GM23338 (cell line): Measurements from ENCODE around the gene YPEL4. TPM values are rescaled to one million over a fixed set of nuclear protein-coding genes. Genes with fewer than 3 reads are reported as not detected.

Experiments
- ATAC-seq: fragments of 200-7000 bp; cut with Tn5 transposase; 3 replicates; pipeline ENCODE4 v1.9.1; 2020
- DNase-seq: peaks from one replicate; pipeline ENCODE4 v3.0.0-alpha.2; 2015; ENCODE audit warnings: low spot score
- H2AFZ ChIP-seq: fragments of 200-600 bp; sonication (generic); 2 replicates; pipeline ENCODE4 v1.8.0; 2016; ENCODE audit warnings: antibody characterized with exemption, mild to moderate bottlenecking, moderate library complexity
- H3F3A ChIP-seq: fragments of 200-600 bp; sonication (generic); replicated peaks from 2 replicates; pipeline ENCODE4 v1.8.0; 2017; ENCODE audit warnings: antibody characterized with exemption, mixed run types, low read depth
- H3K27ac ChIP-seq: fragments of 200-600 bp; sonication (generic); 2 replicates; pipeline ENCODE4 v1.6.1; 2016; ENCODE audit warnings: low read depth
- H3K27me3 ChIP-seq: fragments of 200-600 bp; sonication (generic); 2 replicates; pipeline ENCODE4 v1.8.0; 2016; ENCODE audit warnings: mild to moderate bottlenecking, mixed run types, moderate library complexity; ENCODE audit not compliant: insufficient read depth
- H3K36me3 ChIP-seq: fragments of 200-600 bp; sonication (generic); 2 replicates; pipeline ENCODE4 v1.8.0; 2016; ENCODE audit warnings: mild to moderate bottlenecking; ENCODE audit not compliant: insufficient read depth
- H3K4me1 ChIP-seq: fragments of 200-600 bp; sonication (generic); 2 replicates; pipeline ENCODE4 v1.8.0; 2016; ENCODE audit warnings: mild to moderate bottlenecking, moderate library complexity; ENCODE audit not compliant: insufficient read depth
- H3K4me2 ChIP-seq: fragments of 200-600 bp; sonication (generic); 2 replicates; pipeline ENCODE4 v1.7.1; 2017; ENCODE audit warnings: mixed run types
- H3K4me3 ChIP-seq: fragments of 200-600 bp; sonication (generic); 2 replicates; pipeline ENCODE4 v1.6.1; 2016; ENCODE audit warnings: mixed run types
- H3K79me2 ChIP-seq: fragments of 200-600 bp; sonication (generic); replicated peaks from 2 replicates; pipeline ENCODE4 v1.8.0; 2017; ENCODE audit warnings: mild to moderate bottlenecking; ENCODE audit not compliant: insufficient read depth
- H3K9me2 ChIP-seq: fragments of 200-600 bp; sonication (generic); 2 replicates; pipeline ENCODE4 v1.8.0; 2017; ENCODE audit not compliant: insufficient read depth
- H4K20me1 ChIP-seq: fragments of 200-600 bp; sonication (generic); replicated peaks from 2 replicates; pipeline ENCODE4 v1.8.0; 2017; ENCODE audit warnings: mild to moderate bottlenecking; ENCODE audit not compliant: insufficient read depth
- H3K27ac Mint-ChIP-seq: 2 replicates; pipeline ENCODE4 v1.8.0; 2020; ENCODE audit warnings: inconsistent platforms, mild to moderate bottlenecking, moderate library complexity, mixed read lengths
- H3K27me3 Mint-ChIP-seq: 3 replicates; pipeline ENCODE4 v1.8.0; 2022; ENCODE audit warnings: low read depth, mild to moderate bottlenecking, moderate library complexity, mixed read lengths, inconsistent platforms; ENCODE audit not compliant: insufficient read depth, poor library complexity
- H3K36me3 Mint-ChIP-seq: 3 replicates; pipeline ENCODE4 v1.8.0; 2021; ENCODE audit warnings: low read depth, mild to moderate bottlenecking, inconsistent platforms, moderate library complexity, mixed read lengths
- H3K4me1 Mint-ChIP-seq: 3 replicates; pipeline ENCODE4 v1.8.0; 2020; ENCODE audit warnings: mild to moderate bottlenecking, inconsistent platforms, mixed read lengths
- H3K4me3 Mint-ChIP-seq: 3 replicates; pipeline ENCODE4 v1.8.0; 2021; ENCODE audit warnings: moderate library complexity, mild to moderate bottlenecking, inconsistent platforms, mixed read lengths
- H3K9me3 Mint-ChIP-seq: 3 replicates; pipeline ENCODE4 v1.8.0; 2020; ENCODE audit warnings: moderate library complexity, mild to moderate bottlenecking, inconsistent platforms, mixed read lengths
- CREB1 ChIP-seq: fragments of 250-450 bp; sonication (Bioruptor Pico); IDR thresholded peaks from 2 replicates; pipeline ENCODE4 v1.5.0; 2020; ENCODE audit warnings: low read depth, mild to moderate bottlenecking, moderate library complexity
- EZH2phosphoT487 ChIP-seq: fragments of 200-600 bp; sonication (generic); IDR thresholded peaks from one replicate; pipeline ENCODE4 v1.8.1; 2018; ENCODE audit warnings: antibody characterized with exemption; ENCODE audit not compliant: unreplicated experiment
- JUNB ChIP-seq: IDR thresholded peaks from one replicate; pipeline ENCODE4 v1.6.1; 2016; ENCODE audit warnings: antibody characterized with exemption; ENCODE audit not compliant: unreplicated experiment
- NANOG ChIP-seq: IDR thresholded peaks from 2 replicates; pipeline ENCODE4 v1.6.1; 2016; ENCODE audit warnings: antibody characterized with exemption, borderline replicate concordance
- POLR2AphosphoS5 ChIP-seq: IDR thresholded peaks from 2 replicates; pipeline ENCODE4 v1.6.1; 2016; ENCODE audit warnings: antibody characterized with exemption, low read depth
- STAT1 ChIP-seq: IDR thresholded peaks from one replicate; pipeline ENCODE4 v1.6.1; 2016; ENCODE audit warnings: antibody characterized with exemption; ENCODE audit not compliant: unreplicated experiment
- ZNF114 ChIP-seq: fragments of 250-450 bp; sonication (Bioruptor Pico); IDR thresholded peaks from 2 replicates; pipeline ENCODE4 v1.5.0; 2020; ENCODE audit warnings: mild to moderate bottlenecking, moderate library complexity
- ZNF331 ChIP-seq: fragments of 250-450 bp; sonication (Bioruptor Pico); IDR thresholded peaks from 2 replicates; pipeline ENCODE4 v1.5.0; 2020; ENCODE audit warnings: low read depth, mild to moderate bottlenecking, moderate library complexity
- polyA plus RNA-seq: library from polyadenylated mRNA; unstranded; fragments of >200 nt; fragmentation: Nextera tagmentation; extraction: Ambion mirVana; gene quantifications from 2 replicates; pipeline ENCODE4 v1.2.1, GENCODE V29; 2016
- total RNA-seq: library from RNA; depleted of rRNA; stranded (reverse); fragments of >200 nt; shearing (Covaris generic); gene quantifications from 2 replicates; pipeline ENCODE4 v1.2.3, GENCODE V29; 2014
- TF ChIP-seq, protein P1 (sequence below), 2 experiments: fragments of 200-600 bp in 1 of 2; sonication (generic) in 1 of 2; conservative IDR thresholded peaks; 2 replicates each; pipeline versions ENCODE4 v1.5.1 to v1.6.1; 2016 to 2017; ENCODE audit warnings: antibody characterized with exemption in 2 of 2, low read depth in 2 of 2, mild to moderate bottlenecking in 2 of 2, moderate library complexity in 1 of 2
- TF ChIP-seq, protein P2 (sequence below): IDR thresholded peaks from 2 replicates; pipeline ENCODE4 v1.6.1; 2016; ENCODE audit warnings: antibody characterized with exemption

YPEL4 gene
- total and polyA plus RNA-seq, 2 experiments from 2014 or later = 1.1 TPM; not detected in 1

DNA sequence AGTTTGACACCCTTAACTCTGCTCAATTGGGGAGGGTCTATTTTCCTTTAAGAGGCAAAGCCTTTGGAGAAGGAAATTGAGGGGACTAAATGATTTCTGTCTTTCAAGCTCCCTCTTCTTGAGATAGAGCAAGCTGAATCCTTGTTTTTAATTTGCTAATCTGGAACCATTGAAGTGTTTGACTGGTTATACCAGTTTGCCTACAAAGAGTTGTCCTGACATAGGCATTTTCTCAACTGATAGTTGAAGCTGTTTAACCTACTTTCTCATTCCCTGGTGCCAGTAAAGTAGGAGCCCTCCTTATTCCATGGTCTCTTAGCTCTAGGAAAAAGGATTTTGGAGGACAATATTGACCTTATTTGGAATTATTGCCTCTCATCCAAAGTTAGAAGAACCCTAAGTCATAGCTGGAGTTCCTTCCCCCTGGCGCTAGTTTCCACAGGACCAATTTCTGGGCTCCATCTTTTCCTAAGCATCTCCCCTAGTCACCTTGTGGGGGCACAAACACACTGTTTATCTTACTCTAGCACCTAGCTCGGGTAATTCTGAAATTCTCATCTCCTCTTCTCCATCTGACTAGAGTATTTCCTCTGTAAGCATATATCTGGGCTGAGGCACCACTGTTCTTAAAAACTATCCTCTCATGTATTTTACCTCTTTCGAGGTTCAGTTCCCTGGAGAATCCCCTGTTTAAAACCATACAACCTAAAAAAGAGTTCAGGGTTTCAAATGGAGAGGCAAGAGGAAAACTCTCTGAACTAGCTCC, 25.6 kb upstream of the YPEL4 start:
- Mint-ChIP-seq H3K27ac (peak overlapping the region; percentile 70), H3K4me3 (no peak overlapping the region), H3K27me3 (no peaks in the 10 kb centered on the region), H3K4me1 (peaks cover 38% of the 10 kb centered on the region), H3K9me3 (no peaks in the 10 kb centered on the region), H3K36me3 (peaks cover 47% of the 10 kb centered on the region)
- TF ChIP-seq, protein P1, sequence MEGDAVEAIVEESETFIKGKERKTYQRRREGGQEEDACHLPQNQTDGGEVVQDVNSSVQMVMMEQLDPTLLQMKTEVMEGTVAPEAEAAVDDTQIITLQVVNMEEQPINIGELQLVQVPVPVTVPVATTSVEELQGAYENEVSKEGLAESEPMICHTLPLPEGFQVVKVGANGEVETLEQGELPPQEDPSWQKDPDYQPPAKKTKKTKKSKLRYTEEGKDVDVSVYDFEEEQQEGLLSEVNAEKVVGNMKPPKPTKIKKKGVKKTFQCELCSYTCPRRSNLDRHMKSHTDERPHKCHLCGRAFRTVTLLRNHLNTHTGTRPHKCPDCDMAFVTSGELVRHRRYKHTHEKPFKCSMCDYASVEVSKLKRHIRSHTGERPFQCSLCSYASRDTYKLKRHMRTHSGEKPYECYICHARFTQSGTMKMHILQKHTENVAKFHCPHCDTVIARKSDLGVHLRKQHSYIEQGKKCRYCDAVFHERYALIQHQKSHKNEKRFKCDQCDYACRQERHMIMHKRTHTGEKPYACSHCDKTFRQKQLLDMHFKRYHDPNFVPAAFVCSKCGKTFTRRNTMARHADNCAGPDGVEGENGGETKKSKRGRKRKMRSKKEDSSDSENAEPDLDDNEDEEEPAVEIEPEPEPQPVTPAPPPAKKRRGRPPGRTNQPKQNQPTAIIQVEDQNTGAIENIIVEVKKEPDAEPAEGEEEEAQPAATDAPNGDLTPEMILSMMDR (conservative IDR thresholded peaks at IDR 0.05; ENCODE audit: low read depth in 2 of 2) = peak; percentile 17 to 18; a peak in 1 of 4 replicates
- no peak for TF ChIP-seq STAT1
- TF ChIP-seq ZNF331 (CRISPR knock-in tag) = no peak
- TF ChIP-seq CREB1 (CRISPR knock-in tag) = no peak
- TF ChIP-seq, protein P2, sequence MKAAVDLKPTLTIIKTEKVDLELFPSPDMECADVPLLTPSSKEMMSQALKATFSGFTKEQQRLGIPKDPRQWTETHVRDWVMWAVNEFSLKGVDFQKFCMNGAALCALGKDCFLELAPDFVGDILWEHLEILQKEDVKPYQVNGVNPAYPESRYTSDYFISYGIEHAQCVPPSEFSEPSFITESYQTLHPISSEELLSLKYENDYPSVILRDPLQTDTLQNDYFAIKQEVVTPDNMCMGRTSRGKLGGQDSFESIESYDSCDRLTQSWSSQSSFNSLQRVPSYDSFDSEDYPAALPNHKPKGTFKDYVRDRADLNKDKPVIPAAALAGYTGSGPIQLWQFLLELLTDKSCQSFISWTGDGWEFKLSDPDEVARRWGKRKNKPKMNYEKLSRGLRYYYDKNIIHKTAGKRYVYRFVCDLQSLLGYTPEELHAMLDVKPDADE = no peak
- no peak for TF ChIP-seq ZNF114 (CRISPR knock-in tag)
- TF ChIP-seq NANOG = no peak
- no peak for TF ChIP-seq EZH2phosphoT487
- TF ChIP-seq POLR2AphosphoS5 = no peak
- peaks cover 27% of the 10 kb centered on the region for H3K36me3 ChIP-seq
- H3K4me3 ChIP-seq = no peak overlapping the region
- H3K79me2 ChIP-seq = peaks cover 95% of the 10 kb centered on the region
- H3K9me2 ChIP-seq = no peaks in the 10 kb centered on the region
- no peak overlapping the region for H2AFZ ChIP-seq
- H3K27me3 ChIP-seq = no peaks in the 10 kb centered on the region
- H3F3A ChIP-seq = no peaks in the 10 kb centered on the region; the same call in 1 of the 2 replicates
- H3K4me2 ChIP-seq = 0 out of 2 replicates have a peak overlapping the region, but pooled peaks have one; percentile 54
- H3K4me1 ChIP-seq = peaks cover 20% of the 10 kb centered on the region
- H3K27ac ChIP-seq = peak overlapping the region; percentile 75
- DNase-seq = no peak
- no peak; the same call in 2 of the 3 replicates for ATAC-seq
- peaks cover 10% of the 10 kb centered on the region for H4K20me1 ChIP-seq

DNA sequence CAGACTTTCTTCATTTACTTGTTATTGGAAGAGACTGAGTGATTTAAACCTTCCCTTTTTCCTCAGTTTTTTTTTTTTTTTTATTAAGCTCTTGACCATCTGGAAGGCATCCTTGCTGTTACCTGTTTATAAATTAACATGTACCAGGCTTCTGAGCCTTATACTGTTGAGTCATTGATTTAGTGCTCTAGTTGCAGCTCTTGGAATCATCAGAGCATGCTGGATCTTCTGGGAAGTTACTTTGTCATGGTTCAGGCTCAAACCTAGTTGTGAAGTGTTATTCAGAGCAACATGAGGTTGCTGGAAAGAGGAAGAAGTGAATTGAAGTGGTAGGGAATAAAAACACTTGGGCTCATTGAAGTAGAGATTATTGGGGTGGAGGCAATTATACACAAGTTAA, 24.5 kb upstream of the YPEL4 start:
- H3K9me3 Mint-ChIP-seq = no peaks in the 10 kb centered on the region
- Histone ChIP-seq H3K4me2 (no peak overlapping the region), H3F3A (no peaks in the 10 kb centered on the region; the same call in 1 of the 2 replicates), H3K36me3 (peaks cover 27% of the 10 kb centered on the region), H2AFZ (no peak overlapping the region), H3K27ac (no peak overlapping the region), H3K4me1 (peaks cover 22% of the 10 kb centered on the region), H3K79me2 (peaks cover 95% of the 10 kb centered on the region), H3K27me3 (no peaks in the 10 kb centered on the region), H3K4me3 (no peak overlapping the region), H4K20me1 (peaks cover 4% of the 10 kb centered on the region), H3K9me2 (no peaks in the 10 kb centered on the region)
- peaks cover 44% of the 10 kb centered on the region for H3K4me1 Mint-ChIP-seq
- H3K27ac Mint-ChIP-seq = peak overlapping the region; percentile 33
- peaks cover 47% of the 10 kb centered on the region for H3K36me3 Mint-ChIP-seq
- peak overlapping the region; percentile 1; the same call in 1 of the 3 replicates for H3K4me3 Mint-ChIP-seq
- DNase-seq = no peak
- no peak for ATAC-seq
- H3K27me3 Mint-ChIP-seq = no peaks in the 10 kb centered on the region
- TF ChIP-seq STAT1 (no peak), POLR2AphosphoS5 (no peak), JUNB (no peak), NANOG (no peak), ZNF331 (CRISPR knock-in tag) (no peak)
- TF ChIP-seq, protein P2 = no peak
